Liver (tissue), 9 donors: ENCODE data around the gene LPGAT1. TPM values are rescaled to one million over a fixed set of nuclear protein-coding genes. Genes with fewer than 3 reads are reported as not detected.

Experiments
- DNase-seq: peaks from one replicate; pipeline ENCODE4 v3.0.0-alpha.2; 2017; ENCODE audit warnings: low spot score
- H3K27ac ChIP-seq, 2 donors: one replicate each; pipeline ENCODE4 v1.7.0; 2013; ENCODE audit warnings: inconsistent platforms in 2 of 2, low read length in 2 of 2, control low read depth in 1 of 2, low read depth in 1 of 2, mild to moderate bottlenecking in 1 of 2
- H3K27me3 ChIP-seq, 4 donors: one replicate each; pipeline versions ENCODE4 v1.6.1 to v1.7.0; 2013; ENCODE audit warnings: low read length in 3 of 4, inconsistent platforms in 1 of 4, mild to moderate bottlenecking in 1 of 4, moderate library complexity in 1 of 4; ENCODE audit not compliant: control insufficient read depth in 4 of 4, insufficient read depth in 4 of 4
- H3K36me3 ChIP-seq, 4 donors: one replicate each; pipeline versions ENCODE4 v1.6.1 to v1.7.0; 2013; ENCODE audit warnings: low read length in 3 of 4, mild to moderate bottlenecking in 3 of 4, low read depth in 1 of 4, moderate library complexity in 1 of 4; ENCODE audit not compliant: control insufficient read depth in 4 of 4, insufficient read depth in 3 of 4
- H3K4me1 ChIP-seq, 4 donors: one replicate each; pipeline versions ENCODE4 v1.6.1 to v1.7.0; 2013; ENCODE audit warnings: low read length in 3 of 4, mild to moderate bottlenecking in 3 of 4, moderate library complexity in 1 of 4; ENCODE audit not compliant: control insufficient read depth in 4 of 4, insufficient read depth in 4 of 4
- H3K4me3 ChIP-seq, 3 donors: one replicate each; pipeline versions ENCODE4 v1.6.1 to v1.7.0; 2013; ENCODE audit warnings: low read length in 3 of 3, control low read depth in 1 of 3, low read depth in 1 of 3, mild to moderate bottlenecking in 1 of 3
- H3K9ac ChIP-seq, 2 donors: one replicate each; pipeline ENCODE4 v1.7.0; 2013; ENCODE audit warnings: low read length in 2 of 2, mild to moderate bottlenecking in 2 of 2, moderate library complexity in 2 of 2, control low read depth in 1 of 2, low read depth in 1 of 2
- H3K9me3 ChIP-seq, 4 donors: one replicate each; pipeline versions ENCODE4 v1.6.1 to v1.7.0; 2013; ENCODE audit warnings: low read length in 3 of 4; ENCODE audit not compliant: control insufficient read depth in 4 of 4
- EGR1 ChIP-seq, 2 donors: IDR thresholded peaks; 2 replicates each; pipeline ENCODE4 v1.6.1; 2016 to 2018; ENCODE audit warnings: antibody characterized with exemption in 2 of 2, low read depth in 2 of 2
- FOXA1 ChIP-seq: IDR thresholded peaks from 2 replicates; pipeline ENCODE4 v1.6.1; 2016; ENCODE audit warnings: antibody characterized with exemption
- FOXA2 ChIP-seq: IDR thresholded peaks from 2 replicates; pipeline ENCODE4 v1.6.1; 2016; ENCODE audit warnings: antibody characterized with exemption
- GABPA ChIP-seq, 2 donors: IDR thresholded peaks in 1 of 2; conservative IDR thresholded peaks in 1 of 2; 2 replicates each; pipeline ENCODE4 v1.6.1; 2016; ENCODE audit warnings: antibody characterized with exemption in 2 of 2, mild to moderate bottlenecking in 1 of 2, moderate library complexity in 1 of 2
- HNF4A ChIP-seq, 2 donors: conservative IDR thresholded peaks; 2 replicates each; pipeline ENCODE4 v1.6.1; 2016; ENCODE audit warnings: antibody characterized with exemption in 2 of 2, mild to moderate bottlenecking in 2 of 2
- HNF4G ChIP-seq: IDR thresholded peaks from 2 replicates; pipeline ENCODE4 v1.6.1; 2016; ENCODE audit warnings: antibody characterized with exemption
- JUND ChIP-seq, 2 donors: IDR thresholded peaks; 2 replicates each; pipeline ENCODE4 v1.6.1; 2016; ENCODE audit warnings: antibody characterized with exemption in 2 of 2
- NR2F2 ChIP-seq: IDR thresholded peaks from 2 replicates; pipeline ENCODE4 v1.6.1; 2016; ENCODE audit warnings: antibody characterized with exemption
- RAD21 ChIP-seq, 2 donors: IDR thresholded peaks; 2 replicates each; pipeline ENCODE4 v1.6.1; 2016; ENCODE audit warnings: antibody characterized with exemption in 2 of 2, mild to moderate bottlenecking in 2 of 2
- RXRA ChIP-seq, 2 donors: IDR thresholded peaks; 2 replicates each; pipeline ENCODE4 v1.6.1; 2017 to 2018; ENCODE audit warnings: antibody characterized with exemption in 2 of 2, mild to moderate bottlenecking in 1 of 2
- SP1 ChIP-seq: IDR thresholded peaks from 2 replicates; pipeline ENCODE4 v1.6.1; 2018; ENCODE audit warnings: antibody characterized with exemption, mild to moderate bottlenecking
- TAF1 ChIP-seq: conservative IDR thresholded peaks from 2 replicates; pipeline ENCODE4 v1.6.1; 2016; ENCODE audit warnings: antibody characterized with exemption, mild to moderate bottlenecking
- YY1 ChIP-seq: IDR thresholded peaks from 2 replicates; pipeline ENCODE4 v1.6.1; 2016; ENCODE audit warnings: antibody characterized with exemption, mild to moderate bottlenecking
- WGBS: extraction: QIAGEN DNeasy Blood & Tissue Kit; methylation state at CpG from one replicate; pipeline ENCODE4 v1.1.7; 2013; 5-methylcytosine and 5-hydroxymethylcytosine counted together
- polyA plus RNA-seq, 2 donors: library from polyadenylated mRNA; stranded (reverse) in 1 of 2; unstranded in 1 of 2; fragments of 200-250 nt in 1 of 2; fragments of >200 nt in 1 of 2; fragmentation: Nextera tagmentation in 1 of 2; extraction: Ambion mirVana in 1 of 2; gene quantifications; one replicate each; pipeline versions ENCODE4 v1.2.1 to v1.2.3, GENCODE V29; 2013 to 2015
- total RNA-seq, 2 donors: library from RNA; depleted of rRNA; stranded (reverse); fragments of >200 nt; gene quantifications; one replicate each; pipeline ENCODE4 v1.2.3, GENCODE V29; 2014
- TF ChIP-seq, protein P1 (sequence below): fragments of 150-350 bp; IDR thresholded peaks from 2 replicates; pipeline ENCODE4 v1.5.1; 2017; ENCODE audit warnings: improper control_type of control experiment, low read depth, low read length; ENCODE audit not compliant: missing input control
- TF ChIP-seq, protein P2 (sequence below): IDR thresholded peaks from 2 replicates; pipeline ENCODE4 v1.6.1; 2016; ENCODE audit warnings: antibody characterized with exemption
- TF ChIP-seq, protein P3 (sequence below): IDR thresholded peaks from 2 replicates; pipeline ENCODE4 v1.6.1; 2016; ENCODE audit warnings: antibody characterized with exemption, mild to moderate bottlenecking
- TF ChIP-seq, protein P4 (sequence below): IDR thresholded peaks from 2 replicates; pipeline ENCODE4 v1.6.1; 2016; ENCODE audit warnings: antibody characterized with exemption
- TF ChIP-seq, protein P5 (sequence below): IDR thresholded peaks from 2 replicates; pipeline ENCODE4 v1.6.1; 2016; ENCODE audit warnings: antibody characterized with exemption
- donor health status: healthy.
- donor health status: healthy.
- donor health status: healthy.
- donor health status: healthy.
- donor health status: healthy.

LPGAT1 gene
- total and polyA plus RNA-seq, 4 donors: 11.6 to 53.8 (median 32.2) TPM

DNA sequence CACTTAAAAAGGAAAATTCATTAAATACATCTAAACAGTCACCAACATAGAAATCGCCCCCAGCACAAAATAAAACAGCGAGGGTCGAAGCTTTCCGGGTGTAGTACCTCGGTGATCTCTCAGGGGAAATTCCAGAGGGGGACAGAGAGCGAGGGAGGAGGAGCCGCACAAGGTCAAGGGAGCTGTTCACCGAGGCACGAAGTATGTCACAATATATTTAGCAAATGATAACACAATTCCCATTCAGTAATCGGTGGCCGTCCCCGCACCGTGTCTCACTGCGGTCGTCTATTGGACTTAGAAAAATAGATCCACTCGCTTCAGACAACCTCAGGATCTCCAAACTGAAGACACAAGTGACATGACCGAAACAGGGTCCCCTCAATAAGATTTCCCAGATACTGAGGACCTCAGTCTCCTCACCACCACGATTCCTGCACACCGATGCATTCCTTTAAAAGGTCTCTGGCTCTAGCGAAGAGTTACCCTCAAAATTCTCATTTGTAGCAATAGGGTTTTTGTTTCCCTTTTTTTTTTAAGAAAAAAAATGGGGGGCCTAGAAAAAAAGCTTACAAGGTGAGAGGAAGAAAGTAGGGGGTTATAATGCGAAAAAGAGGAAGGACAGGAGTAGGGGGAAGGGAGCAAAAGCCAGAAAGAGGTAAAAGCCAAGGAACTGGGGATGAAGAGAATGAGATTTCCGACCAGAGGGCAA lies 1.1 kb downstream of the LPGAT1 start:
- Histone ChIP-seq H3K27ac (peak overlapping the region; percentile 84 to 92), H3K9ac (peak overlapping the region; percentile 74 to 86), H3K4me3 (peak overlapping the region; percentile 73 to 98 (median 91)), H3K36me3 (peaks cover 0 to 6% (median 0%) of the 10 kb centered on the region in 4 donors), H3K9me3 (no peaks in the 10 kb centered on the region), H3K27me3 (no peaks in the 10 kb centered on the region), H3K4me1 (peaks cover 7 to 23% (median 15%) of the 10 kb centered on the region in 4 donors)
- 10% methylated on average over 22 of the region's 22 CpGs for WGBS
- TF ChIP-seq NR2F2 (peak; percentile 40), HNF4A (conservative IDR thresholded peaks at IDR 0.05) (peak; percentile 46 to 51), SP1 (peak; percentile 27), YY1 (no peak), HNF4G (peak; percentile 18), JUND (IDR thresholded peaks at IDR 0.05) (peak in 1 of 2 donors; percentile 43), FOXA1 (no peak), TAF1 (peak; percentile 92), RXRA (IDR thresholded peaks at IDR 0.05) (peak; percentile 62 to 68), RAD21 (IDR thresholded peaks at IDR 0.05) (peak; percentile 39 to 70), EGR1 (IDR thresholded peaks at IDR 0.05; ENCODE audit: low read depth in 2 of 2) (no peak), GABPA (IDR thresholded peaks at IDR 0.05 in 1 of 2, conservative IDR thresholded peaks at IDR 0.05 in 1 of 2) (no peak), FOXA2 (no peak)
- TF ChIP-seq, protein P1, sequence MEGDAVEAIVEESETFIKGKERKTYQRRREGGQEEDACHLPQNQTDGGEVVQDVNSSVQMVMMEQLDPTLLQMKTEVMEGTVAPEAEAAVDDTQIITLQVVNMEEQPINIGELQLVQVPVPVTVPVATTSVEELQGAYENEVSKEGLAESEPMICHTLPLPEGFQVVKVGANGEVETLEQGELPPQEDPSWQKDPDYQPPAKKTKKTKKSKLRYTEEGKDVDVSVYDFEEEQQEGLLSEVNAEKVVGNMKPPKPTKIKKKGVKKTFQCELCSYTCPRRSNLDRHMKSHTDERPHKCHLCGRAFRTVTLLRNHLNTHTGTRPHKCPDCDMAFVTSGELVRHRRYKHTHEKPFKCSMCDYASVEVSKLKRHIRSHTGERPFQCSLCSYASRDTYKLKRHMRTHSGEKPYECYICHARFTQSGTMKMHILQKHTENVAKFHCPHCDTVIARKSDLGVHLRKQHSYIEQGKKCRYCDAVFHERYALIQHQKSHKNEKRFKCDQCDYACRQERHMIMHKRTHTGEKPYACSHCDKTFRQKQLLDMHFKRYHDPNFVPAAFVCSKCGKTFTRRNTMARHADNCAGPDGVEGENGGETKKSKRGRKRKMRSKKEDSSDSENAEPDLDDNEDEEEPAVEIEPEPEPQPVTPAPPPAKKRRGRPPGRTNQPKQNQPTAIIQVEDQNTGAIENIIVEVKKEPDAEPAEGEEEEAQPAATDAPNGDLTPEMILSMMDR: peak; percentile 22
- TF ChIP-seq, protein P2, sequence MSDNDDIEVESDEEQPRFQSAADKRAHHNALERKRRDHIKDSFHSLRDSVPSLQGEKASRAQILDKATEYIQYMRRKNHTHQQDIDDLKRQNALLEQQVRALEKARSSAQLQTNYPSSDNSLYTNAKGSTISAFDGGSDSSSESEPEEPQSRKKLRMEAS: no peak
- TF ChIP-seq, protein P3, sequence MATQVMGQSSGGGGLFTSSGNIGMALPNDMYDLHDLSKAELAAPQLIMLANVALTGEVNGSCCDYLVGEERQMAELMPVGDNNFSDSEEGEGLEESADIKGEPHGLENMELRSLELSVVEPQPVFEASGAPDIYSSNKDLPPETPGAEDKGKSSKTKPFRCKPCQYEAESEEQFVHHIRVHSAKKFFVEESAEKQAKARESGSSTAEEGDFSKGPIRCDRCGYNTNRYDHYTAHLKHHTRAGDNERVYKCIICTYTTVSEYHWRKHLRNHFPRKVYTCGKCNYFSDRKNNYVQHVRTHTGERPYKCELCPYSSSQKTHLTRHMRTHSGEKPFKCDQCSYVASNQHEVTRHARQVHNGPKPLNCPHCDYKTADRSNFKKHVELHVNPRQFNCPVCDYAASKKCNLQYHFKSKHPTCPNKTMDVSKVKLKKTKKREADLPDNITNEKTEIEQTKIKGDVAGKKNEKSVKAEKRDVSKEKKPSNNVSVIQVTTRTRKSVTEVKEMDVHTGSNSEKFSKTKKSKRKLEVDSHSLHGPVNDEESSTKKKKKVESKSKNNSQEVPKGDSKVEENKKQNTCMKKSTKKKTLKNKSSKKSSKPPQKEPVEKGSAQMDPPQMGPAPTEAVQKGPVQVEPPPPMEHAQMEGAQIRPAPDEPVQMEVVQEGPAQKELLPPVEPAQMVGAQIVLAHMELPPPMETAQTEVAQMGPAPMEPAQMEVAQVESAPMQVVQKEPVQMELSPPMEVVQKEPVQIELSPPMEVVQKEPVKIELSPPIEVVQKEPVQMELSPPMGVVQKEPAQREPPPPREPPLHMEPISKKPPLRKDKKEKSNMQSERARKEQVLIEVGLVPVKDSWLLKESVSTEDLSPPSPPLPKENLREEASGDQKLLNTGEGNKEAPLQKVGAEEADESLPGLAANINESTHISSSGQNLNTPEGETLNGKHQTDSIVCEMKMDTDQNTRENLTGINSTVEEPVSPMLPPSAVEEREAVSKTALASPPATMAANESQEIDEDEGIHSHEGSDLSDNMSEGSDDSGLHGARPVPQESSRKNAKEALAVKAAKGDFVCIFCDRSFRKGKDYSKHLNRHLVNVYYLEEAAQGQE: peak; percentile 34
- TF ChIP-seq, protein P4, sequence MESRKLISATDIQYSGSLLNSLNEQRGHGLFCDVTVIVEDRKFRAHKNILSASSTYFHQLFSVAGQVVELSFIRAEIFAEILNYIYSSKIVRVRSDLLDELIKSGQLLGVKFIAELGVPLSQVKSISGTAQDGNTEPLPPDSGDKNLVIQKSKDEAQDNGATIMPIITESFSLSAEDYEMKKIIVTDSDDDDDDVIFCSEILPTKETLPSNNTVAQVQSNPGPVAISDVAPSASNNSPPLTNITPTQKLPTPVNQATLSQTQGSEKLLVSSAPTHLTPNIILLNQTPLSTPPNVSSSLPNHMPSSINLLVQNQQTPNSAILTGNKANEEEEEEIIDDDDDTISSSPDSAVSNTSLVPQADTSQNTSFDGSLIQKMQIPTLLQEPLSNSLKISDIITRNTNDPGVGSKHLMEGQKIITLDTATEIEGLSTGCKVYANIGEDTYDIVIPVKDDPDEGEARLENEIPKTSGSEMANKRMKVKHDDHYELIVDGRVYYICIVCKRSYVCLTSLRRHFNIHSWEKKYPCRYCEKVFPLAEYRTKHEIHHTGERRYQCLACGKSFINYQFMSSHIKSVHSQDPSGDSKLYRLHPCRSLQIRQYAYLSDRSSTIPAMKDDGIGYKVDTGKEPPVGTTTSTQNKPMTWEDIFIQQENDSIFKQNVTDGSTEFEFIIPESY: no peak
- TF ChIP-seq, protein P5, sequence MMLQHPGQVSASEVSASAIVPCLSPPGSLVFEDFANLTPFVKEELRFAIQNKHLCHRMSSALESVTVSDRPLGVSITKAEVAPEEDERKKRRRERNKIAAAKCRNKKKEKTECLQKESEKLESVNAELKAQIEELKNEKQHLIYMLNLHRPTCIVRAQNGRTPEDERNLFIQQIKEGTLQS: peak; percentile 32
- peak; percentile 52 for DNase-seq
